GM21576 (cell line): ENCODE measurements around the gene ZNF619.

Source experiments
- ATAC-seq: cut with Tn5 transposase; IDR thresholded peaks from one replicate; pipeline ENCODE4 v1.9.1; 2021; ENCODE audit warnings: mild to moderate bottlenecking, moderate library complexity; ENCODE audit not compliant: unreplicated experiment

Gene ZNF619

DNA sequence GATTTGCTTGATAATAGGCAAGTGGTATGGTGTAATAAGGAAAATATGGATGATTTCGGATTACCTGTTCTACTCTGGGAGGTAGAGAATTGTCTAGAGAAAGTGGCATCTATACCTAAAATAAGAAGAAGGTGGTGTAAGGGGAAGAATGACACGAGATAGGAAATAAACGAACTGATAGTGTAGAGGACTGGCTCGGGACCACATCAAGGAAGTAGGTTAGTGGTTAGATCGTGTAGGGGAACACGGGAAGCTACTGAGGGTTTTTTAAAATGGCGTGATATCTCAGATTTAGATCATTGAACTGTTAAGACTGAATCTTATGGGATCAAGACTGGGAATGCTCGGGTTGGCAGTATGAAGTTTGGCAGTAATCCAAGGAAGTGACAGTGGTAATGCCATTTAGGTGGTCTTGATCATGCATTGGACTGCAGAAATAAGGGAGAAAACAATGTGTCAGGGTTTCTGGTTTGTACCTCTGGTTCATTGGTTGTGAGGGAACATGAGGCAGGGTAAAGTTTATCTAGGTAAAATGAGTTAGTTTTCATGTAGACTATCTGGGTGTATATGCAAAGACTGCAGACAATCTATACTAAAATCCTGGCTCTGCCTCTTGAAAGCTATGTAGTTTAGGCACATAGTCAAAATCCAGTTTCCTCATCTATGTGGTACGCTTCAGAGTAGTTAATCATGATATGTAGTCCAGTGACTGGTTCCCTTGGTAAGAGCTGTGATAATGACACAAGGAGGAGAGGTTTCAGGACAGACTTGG lies 12.4 kb upstream of the ZNF619 start:
- no peak for ATAC-seq

DNA sequence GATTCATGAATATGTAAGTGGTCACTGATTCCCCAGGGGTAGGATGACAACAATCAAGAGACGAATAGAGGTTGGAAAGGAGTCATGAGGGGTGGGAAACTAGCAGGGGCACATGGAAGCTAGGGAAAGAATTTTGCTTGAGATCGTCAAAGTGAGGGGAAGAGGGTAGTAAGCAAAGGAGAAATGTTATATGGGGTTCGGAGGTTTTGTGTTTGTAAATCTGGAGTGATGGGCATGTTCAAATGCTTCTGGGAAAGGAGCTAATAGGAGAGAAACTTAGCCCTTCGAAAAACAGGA lies 11.9 kb upstream of the ZNF619 start:
- no peak for ATAC-seq

GRCh38 chr3:40465456-40465855 lies 11.5 kb upstream of the ZNF619 start:
- ATAC-seq = no peak

- ATAC-seq = no peak
Observed at GRCh38 chr3:40468018-40468417, 8.9 kb upstream of the ZNF619 start.

DNA sequence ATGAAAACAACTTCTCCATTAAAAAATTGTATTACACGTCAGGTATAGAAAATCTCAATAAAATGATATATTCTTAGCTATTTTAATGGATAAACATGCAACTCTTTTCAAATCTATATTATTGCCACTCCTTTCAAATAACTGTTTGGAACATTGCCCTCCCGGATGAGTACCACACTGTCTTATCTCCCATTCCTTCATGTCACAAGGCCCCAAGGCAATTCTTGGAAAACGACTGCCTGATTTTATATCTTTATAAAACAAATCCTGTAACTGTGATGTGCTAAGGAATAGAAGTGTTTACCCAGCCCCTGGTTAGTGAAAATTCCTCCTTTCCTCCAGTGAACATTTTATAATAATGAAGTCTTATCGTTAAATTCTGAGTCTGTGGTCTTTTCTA lies 6.2 kb upstream of the ZNF619 start:
- ATAC-seq = no peak

- ATAC-seq = no peak
Observed at GRCh38 chr3:40477666-40478065, 744 bp downstream of the ZNF619 start.

- no peak for ATAC-seq
Observed at GRCh38 chr3:40487172-40487571, 10.2 kb downstream of the ZNF619 start.

DNA sequence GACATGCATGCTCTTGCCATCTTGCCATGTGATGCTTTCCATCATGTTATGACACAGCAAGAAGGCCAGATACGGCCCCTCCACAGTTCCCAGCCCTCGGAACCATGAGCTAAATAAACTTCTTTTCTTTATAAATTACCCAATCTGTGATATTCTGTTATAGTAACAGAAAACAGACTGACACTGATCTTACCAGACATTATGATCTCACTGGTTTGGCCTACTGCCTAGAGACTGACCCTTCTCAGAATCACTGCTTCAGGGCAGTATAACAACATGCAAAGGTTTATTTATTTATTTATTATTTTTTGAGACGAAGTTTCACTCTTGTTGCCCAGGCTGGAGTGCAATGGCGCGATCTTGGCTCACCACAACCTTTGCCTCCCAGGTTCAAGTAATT lies 14.0 kb downstream of the ZNF619 start:
- ATAC-seq = no peak

- no peak for ATAC-seq
Observed at GRCh38 chr3:40494698-40495097, 17.8 kb downstream of the ZNF619 start.

DNA sequence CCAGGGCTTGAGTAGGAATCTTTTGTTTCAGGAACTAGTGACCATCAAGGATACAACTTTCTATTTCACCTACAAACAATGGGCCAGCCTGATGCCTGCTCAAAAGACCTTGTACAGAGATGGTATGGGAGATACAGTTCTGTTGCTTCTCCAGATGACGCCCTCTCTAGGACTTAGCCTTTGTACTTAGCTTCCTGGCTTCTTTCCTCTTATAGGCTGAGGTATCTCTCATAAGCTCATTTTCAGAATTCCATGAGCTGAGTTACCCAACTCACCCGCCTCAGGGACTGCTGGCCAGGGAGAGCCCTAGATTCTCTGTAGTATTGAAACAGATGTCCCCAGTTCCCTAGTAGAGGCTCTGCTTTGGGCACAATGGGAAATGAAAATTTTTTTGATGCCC lies 20.4 kb downstream of the ZNF619 start:
- no peak for ATAC-seq

GRCh38 chr3:40499952-40500351 lies 23.0 kb downstream of the ZNF619 start:
- no peak for ATAC-seq

DNA sequence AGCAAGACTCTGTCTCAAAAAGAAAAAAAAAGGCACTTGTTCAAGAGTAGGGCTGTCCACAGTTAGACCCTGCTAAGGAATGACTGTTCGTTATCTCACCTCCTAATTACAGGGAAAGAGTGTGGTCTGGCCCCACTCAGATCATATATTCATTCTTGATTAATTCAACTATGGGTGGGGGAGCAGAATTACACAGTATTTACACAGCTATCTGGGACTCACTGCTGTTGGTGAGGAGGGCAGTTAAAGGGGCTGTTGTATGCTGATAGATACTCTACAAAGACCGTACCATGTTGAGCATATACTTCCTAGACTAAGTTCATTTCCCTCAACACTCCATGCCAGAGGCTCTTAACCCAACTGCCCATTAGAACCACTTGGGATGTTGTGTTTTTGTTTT lies 25.1 kb downstream of the ZNF619 start:
- ATAC-seq = no peak

DNA sequence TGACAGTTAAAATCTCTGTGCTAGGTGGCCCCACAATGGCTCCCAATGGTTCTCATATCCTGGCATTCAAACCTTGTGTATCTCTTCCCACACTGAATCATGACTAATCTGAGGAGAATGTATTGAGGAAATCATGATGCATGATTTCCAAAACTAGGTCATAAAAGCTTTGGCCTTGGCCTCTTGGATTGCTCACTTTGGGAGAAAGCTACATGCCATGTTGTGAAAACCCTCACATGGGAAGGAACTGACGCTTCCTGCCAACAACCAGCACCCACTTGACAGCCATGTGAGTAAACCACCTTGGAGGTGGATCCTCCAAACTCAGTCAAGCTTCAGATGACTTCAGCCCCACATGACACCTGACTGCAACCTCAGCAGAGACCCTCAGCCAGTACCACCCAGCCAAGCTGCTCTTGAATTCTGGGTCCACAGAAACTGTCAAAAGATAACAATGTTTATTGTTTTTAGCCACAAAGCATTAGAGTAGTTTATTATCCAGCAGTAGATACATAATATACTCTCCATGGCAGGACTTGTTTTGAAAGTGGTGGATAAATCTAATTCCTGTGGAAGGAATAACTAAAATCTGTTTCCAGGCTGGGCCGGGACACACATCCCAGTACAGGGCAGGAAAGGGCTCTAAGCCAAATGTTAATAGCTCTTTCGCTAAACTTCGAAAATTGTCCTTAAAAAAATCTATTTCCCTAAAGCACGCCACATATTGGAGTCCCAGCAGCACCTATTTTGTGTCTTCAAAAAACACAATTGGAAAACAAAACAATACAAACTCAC lies 27.9 kb downstream of the ZNF619 start:
- no peak for ATAC-seq

DNA sequence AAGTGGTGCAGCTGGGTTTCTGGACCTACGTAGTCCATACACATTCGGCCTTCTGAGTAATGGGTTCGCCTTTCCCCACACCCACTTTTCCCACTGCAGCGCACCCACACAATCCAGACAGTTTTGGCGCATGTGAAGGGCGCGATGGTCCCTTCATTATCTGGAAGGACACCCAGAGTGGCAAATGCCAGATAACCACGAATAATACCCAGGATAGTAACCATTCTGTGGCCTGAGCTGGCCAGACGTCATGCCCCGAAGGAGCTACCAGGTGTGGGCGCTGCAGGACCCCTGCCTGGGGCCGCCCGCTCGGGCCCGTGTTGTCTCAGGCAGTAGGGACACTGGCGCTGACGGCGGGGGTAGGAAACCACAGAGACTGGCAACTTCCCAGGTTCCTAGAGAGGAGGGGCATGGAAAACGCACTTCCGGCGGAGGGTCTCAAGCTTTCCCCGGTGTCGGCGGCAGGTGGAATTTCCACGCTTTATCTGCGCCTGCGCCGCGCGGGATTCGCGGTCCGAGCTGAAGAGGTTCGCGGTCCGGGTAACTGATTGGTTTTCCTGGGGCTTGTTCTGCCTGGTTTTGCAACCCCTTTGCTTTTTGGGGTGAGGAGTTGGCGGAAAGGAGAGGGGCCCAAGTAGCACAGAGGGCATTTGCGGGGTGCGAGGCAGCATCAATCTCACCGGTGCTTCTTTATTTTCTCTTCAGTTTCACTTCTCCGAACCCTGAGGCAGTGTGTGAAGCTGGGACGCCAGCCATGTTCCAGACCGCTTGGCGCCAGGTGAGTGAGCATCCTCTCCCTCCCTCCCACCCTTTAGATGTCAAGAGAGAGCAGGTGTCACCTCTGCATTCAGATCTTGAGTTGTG lies 28.9 kb downstream of the ZNF619 start, which contains the start of gene ZNF620:
TSS of gene ZNF620 (plus strand) at position 441 of the 864 bp plus-strand sequence. CDS start at position 755, 314 bp downstream.
- ATAC-seq = peak; percentile 75

GRCh38 chr3:40511031-40511718 lies 34.3 kb downstream of the ZNF619 start:
- ATAC-seq = no peak

DNA sequence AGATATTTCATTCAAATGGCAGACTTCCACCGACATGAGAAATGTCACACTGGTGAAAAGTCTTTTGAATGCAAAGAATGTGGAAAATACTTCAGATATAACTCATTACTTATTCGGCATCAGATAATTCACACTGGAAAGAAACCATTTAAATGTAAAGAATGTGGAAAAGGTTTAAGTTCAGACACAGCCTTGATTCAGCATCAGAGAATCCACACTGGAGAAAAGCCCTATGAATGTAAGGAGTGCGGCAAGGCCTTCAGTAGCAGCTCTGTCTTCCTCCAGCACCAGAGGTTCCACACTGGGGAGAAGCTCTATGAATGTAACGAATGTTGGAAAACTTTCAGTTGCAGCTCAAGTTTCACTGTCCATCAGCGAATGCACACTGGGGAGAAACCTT lies 39.3 kb downstream of the ZNF619 start:
- no peak for ATAC-seq

GRCh38 chr3:40518067-40518466 lies 41.1 kb downstream of the ZNF619 start:
- ATAC-seq = no peak

DNA sequence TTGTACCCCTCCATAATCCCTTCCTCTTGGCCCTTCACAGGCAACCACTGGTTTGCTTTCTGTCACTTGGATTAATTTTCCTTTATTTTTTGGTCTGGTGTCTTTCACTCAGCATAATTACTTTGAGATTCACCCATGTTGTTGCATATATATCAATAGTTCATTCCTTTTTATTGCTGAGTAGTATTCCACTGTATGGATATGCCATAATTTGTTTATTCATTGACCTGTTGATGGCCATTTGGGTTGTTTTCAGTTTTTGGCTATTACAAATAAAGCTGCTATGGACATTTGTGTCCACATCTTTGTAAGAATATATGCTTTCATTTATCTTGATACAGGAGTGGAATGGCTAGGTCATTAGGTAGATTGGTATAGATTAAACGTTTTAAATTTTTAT lies 41.9 kb downstream of the ZNF619 start:
- no peak for ATAC-seq

GRCh38 chr3:40521254-40521653 lies 44.3 kb downstream of the ZNF619 start:
- no peak for ATAC-seq

GRCh38 chr3:40523781-40524180 lies 46.9 kb downstream of the ZNF619 start:
- ATAC-seq = no peak

DNA sequence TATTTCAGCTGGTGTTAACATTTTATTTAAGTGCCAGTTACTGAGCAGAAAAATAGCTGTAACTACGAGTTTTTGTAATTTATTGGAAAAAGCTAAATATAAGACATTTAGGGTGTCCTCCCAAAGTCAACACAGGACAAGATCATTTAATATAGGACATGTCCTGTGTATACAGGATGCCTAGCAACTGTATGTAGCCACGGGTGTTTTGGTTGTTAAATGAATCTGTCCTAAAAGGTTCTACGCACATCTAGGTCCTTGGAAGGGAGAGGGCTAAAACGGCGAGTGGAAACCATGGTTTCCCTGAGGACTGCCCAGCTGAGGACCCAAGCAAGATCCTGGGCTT lies 47.3 kb downstream of the ZNF619 start:
- ATAC-seq = peak; percentile 15
